Spinal cord (tissue), 10 donors: ENCODE results near the gene TGFBR2. TPM values are rescaled to one million over a fixed set of nuclear protein-coding genes. Genes with fewer than 3 reads are reported as not detected.

ENCODE experiments used
- DNase-seq, 6 donors: peaks; one replicate each; pipeline versions ENCODE4 v3.0.0 to v3.0.0-alpha.2; 2013 to 2015; ENCODE audit warnings: low spot score in 6 of 6, low read depth in 4 of 6
- H3K27ac ChIP-seq: one replicate; pipeline ENCODE4 v1.5.1; 2013; ENCODE audit warnings: low read depth, low read length, control low read depth
- H3K27me3 ChIP-seq: one replicate; pipeline ENCODE4 v1.6.1; 2013; ENCODE audit warnings: low read length; ENCODE audit not compliant: control insufficient read depth, insufficient read depth
- H3K36me3 ChIP-seq: one replicate; pipeline ENCODE4 v1.6.1; 2013; ENCODE audit warnings: low read length; ENCODE audit not compliant: control insufficient read depth, insufficient read depth
- H3K4me1 ChIP-seq: one replicate; pipeline ENCODE4 v1.6.1; 2013; ENCODE audit warnings: low read length; ENCODE audit not compliant: control insufficient read depth, insufficient read depth
- H3K4me3 ChIP-seq: one replicate; pipeline ENCODE4 v1.5.1; 2013; ENCODE audit warnings: low read depth, low read length, control low read depth
- H3K9me3 ChIP-seq: one replicate; pipeline ENCODE4 v1.6.1; 2013; ENCODE audit warnings: low read length; ENCODE audit not compliant: control insufficient read depth, insufficient read depth
- WGBS: methylation state at CpG from one replicate; pipeline ENCODE4 v1.1.5; 2013; ENCODE audit warnings: missing lambda C conversion rate; ENCODE audit not compliant: insufficient coverage; 5-methylcytosine and 5-hydroxymethylcytosine counted together
- polyA plus RNA-seq, 2 donors: library from polyadenylated mRNA; unstranded; fragments of 120-200 nt; gene quantifications; one replicate each; pipeline ENCODE4 v1.2.1, GENCODE V29; 2013; ENCODE audit not compliant: insufficient read length in 2 of 2
- total RNA-seq, 2 donors: library from RNA; depleted of rRNA in 1 of 2; stranded (reverse); fragments of 120-200 nt in 1 of 2; fragments of >200 nt in 1 of 2; gene quantifications; one replicate each; pipeline versions ENCODE4 v1.2.3 to v1.2.4, GENCODE V29; 2013 to 2014
- donor health status: healthy.

TGFBR2 gene
- total and polyA plus RNA-seq, 4 donors, result 25.1 to 76.7 (median 43.1) TPM

DNA sequence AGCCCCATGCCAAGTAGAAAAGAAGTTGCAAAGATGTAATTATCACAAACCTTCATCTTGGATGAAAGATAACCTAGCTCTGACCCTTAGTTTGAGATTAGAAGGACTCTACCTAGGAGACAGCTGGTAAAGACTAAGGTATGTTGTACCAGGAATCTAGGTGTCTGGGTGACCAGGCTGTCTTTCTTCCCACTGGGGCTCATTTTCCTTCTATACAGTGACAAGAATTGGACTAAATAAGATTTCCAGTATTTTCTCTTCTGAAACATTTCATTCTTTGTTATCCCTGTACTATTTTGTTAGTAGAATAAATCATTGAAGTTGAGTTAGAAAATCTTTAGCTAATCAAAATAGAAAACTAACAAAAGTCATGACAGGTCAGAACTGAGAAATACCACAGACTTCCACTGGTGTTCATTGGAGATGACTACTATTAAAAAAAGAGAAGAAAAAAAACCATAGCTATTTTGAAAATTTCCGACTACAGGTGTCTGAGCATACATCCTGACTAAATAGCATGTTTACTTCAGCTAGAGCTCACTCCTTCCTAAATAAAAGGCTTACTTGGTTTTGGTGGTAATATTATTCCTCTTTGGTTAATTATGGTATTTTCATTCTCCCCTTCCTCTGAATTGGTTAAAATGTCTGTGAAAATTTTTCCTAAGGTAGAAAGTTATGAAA is 10.1 kb downstream of the TGFBR2 start:
- DNase-seq, result no peak
- no peaks in the 10 kb centered on the region for H3K36me3 ChIP-seq
- no peaks in the 10 kb centered on the region for H3K27me3 ChIP-seq
- no peaks in the 10 kb centered on the region for H3K9me3 ChIP-seq
- no peak overlapping the region for H3K27ac ChIP-seq
- no CpG with 5 or more reads among the region's 1 CpG for WGBS
- H3K4me3 ChIP-seq, result no peak overlapping the region
- H3K4me1 ChIP-seq, result no peaks in the 10 kb centered on the region

GRCh38 chr3:30617069-30617468 is 10.7 kb downstream of the TGFBR2 start:
- Histone ChIP-seq H3K27ac (no peak overlapping the region), H3K27me3 (no peaks in the 10 kb centered on the region), H3K9me3 (no peaks in the 10 kb centered on the region), H3K4me1 (no peaks in the 10 kb centered on the region), H3K4me3 (no peak overlapping the region), H3K36me3 (no peaks in the 10 kb centered on the region)
- WGBS, result 100% methylated on average over 1 of the region's 5 CpGs
- DNase-seq, result no peak

DNA sequence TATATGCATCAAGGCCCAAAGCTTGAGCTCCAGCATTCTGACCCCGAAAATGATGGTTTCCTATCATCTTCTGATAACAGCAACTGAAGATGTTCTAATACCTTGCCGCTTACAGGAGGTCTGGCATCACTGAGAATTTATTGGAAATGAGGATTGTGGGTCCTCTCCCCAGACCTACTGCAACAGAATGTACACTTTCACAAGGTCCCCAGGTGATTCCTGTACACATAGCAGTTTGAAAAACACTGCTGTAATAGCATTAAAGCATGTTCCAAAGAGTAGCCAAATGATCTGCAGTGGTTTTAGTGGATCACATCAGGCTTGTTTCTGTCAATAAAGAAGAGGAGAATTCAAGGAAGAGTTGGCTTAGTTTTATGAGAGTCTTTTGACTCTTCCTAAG is 11.3 kb downstream of the TGFBR2 start:
- no peak for DNase-seq
- no CpG with 5 or more reads among the region's 2 CpGs for WGBS
- Histone ChIP-seq H3K4me1 (no peaks in the 10 kb centered on the region), H3K27ac (no peak overlapping the region), H3K4me3 (no peak overlapping the region), H3K36me3 (no peaks in the 10 kb centered on the region), H3K27me3 (no peaks in the 10 kb centered on the region), H3K9me3 (no peaks in the 10 kb centered on the region)

DNA sequence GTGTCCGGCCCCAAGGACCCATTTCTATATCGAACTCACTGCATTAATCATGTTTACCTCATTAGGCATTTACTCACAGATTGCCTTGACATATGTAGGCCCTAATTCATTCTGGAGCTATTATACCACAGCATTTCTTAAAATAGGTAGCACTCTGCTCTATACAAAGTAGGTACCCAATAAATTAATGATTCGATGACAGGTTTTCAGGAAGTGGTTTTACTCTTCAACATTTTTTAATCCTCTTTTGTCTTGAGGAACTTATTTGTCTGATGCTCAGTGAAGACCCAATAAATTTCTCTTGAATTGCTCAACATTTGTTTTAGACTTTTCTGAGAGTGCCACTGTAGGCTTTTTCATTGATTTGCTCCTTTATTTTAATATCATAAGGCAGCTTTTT is 12.1 kb downstream of the TGFBR2 start:
- no peaks in the 10 kb centered on the region for H3K9me3 ChIP-seq
- no peaks in the 10 kb centered on the region for H3K36me3 ChIP-seq
- H3K4me1 ChIP-seq, result no peaks in the 10 kb centered on the region
- 94% methylated on average over 2 of the region's 3 CpGs for WGBS
- no peak overlapping the region for H3K4me3 ChIP-seq
- no peaks in the 10 kb centered on the region for H3K27me3 ChIP-seq
- no peak overlapping the region for H3K27ac ChIP-seq
- DNase-seq, result no peak

GRCh38 chr3:30619318-30619717 is 12.9 kb downstream of the TGFBR2 start:
- Histone ChIP-seq H3K9me3 (no peaks in the 10 kb centered on the region), H3K4me1 (peaks cover under 1% of the 10 kb centered on the region), H3K27ac (no peak overlapping the region), H3K27me3 (no peaks in the 10 kb centered on the region), H3K4me3 (no peak overlapping the region), H3K36me3 (no peaks in the 10 kb centered on the region)
- no peak for DNase-seq
- 100% methylated on average over 1 of the region's 1 CpG for WGBS

- H3K4me1 ChIP-seq, result peaks cover 2% of the 10 kb centered on the region
- H3K36me3 ChIP-seq, result no peaks in the 10 kb centered on the region
- no peaks in the 10 kb centered on the region for H3K9me3 ChIP-seq
- H3K4me3 ChIP-seq, result no peak overlapping the region
- no peak for DNase-seq
- H3K27ac ChIP-seq, result no peak overlapping the region
- WGBS, result no CpG with 5 or more reads among the region's 4 CpGs
- no peaks in the 10 kb centered on the region for H3K27me3 ChIP-seq
Measured at GRCh38 chr3:30620402-30621360, 14.3 kb downstream of the TGFBR2 start.

- Histone ChIP-seq H3K4me1 (peaks cover 2% of the 10 kb centered on the region), H3K9me3 (no peaks in the 10 kb centered on the region), H3K4me3 (no peak overlapping the region), H3K36me3 (no peaks in the 10 kb centered on the region), H3K27ac (no peak overlapping the region), H3K27me3 (no peaks in the 10 kb centered on the region)
- no peak for DNase-seq
- no CpG with 5 or more reads among the region's 2 CpGs for WGBS
Measured at GRCh38 chr3:30621576-30621975, 15.2 kb downstream of the TGFBR2 start.

- Histone ChIP-seq H3K27me3 (no peaks in the 10 kb centered on the region), H3K36me3 (no peaks in the 10 kb centered on the region), H3K4me3 (no peak overlapping the region), H3K27ac (no peak overlapping the region), H3K4me1 (peaks cover 2% of the 10 kb centered on the region), H3K9me3 (no peaks in the 10 kb centered on the region)
- DNase-seq, result no peak
Measured at GRCh38 chr3:30622047-30622545, 15.7 kb downstream of the TGFBR2 start.

GRCh38 chr3:30622790-30623189 is 16.4 kb downstream of the TGFBR2 start:
- no peak for DNase-seq
- Histone ChIP-seq H3K9me3 (no peaks in the 10 kb centered on the region), H3K36me3 (no peaks in the 10 kb centered on the region), H3K27ac (no peak overlapping the region), H3K4me3 (no peak overlapping the region), H3K27me3 (no peaks in the 10 kb centered on the region), H3K4me1 (peaks cover 2% of the 10 kb centered on the region)
- no CpG with 5 or more reads among the region's 3 CpGs for WGBS
